ENCODE results near the gene RAB1A. TPM values are rescaled to one million over a fixed set of nuclear protein-coding genes. Genes with fewer than 3 reads are reported as not detected.
A peak's percentile ranks its signal among the peaks of the same experiment; 100 is the strongest.

RAB1A gene
- total and polyA plus RNA-seq, 2 of the 13 experiments (the other 11 are each of a cell fraction or from before 2014, with no cell fraction given), result 206 to 226 TPM

GRCh38 chr2:65056215-65057053, 73.5 kb downstream of the RAB1A start, which contains the start of gene CEP68 (continued):
- TF ChIP-seq ZNF784 (CRISPR knock-in tag; IDR thresholded peaks at IDR 0.05; ENCODE audit: borderline replicate concordance) (peak; percentile 100), ZNF766 (CRISPR knock-in tag; IDR thresholded peaks at IDR 0.05; ENCODE audit: borderline replicate concordance) (peak; percentile 75; the same call in 1 of the 2 replicates), ZNF34 (CRISPR knock-in tag; IDR thresholded peaks at IDR 0.05; ENCODE audit: borderline replicate concordance) (peak; percentile 84; the same call in 1 of the 2 replicates), MYNN (CRISPR knock-in tag; IDR thresholded peaks at IDR 0.05; ENCODE audit: low read depth) (no peak; the same call in 1 of the 2 replicates), BHLHE40 (IDR thresholded peaks at IDR 0.05; ENCODE audit: low read length) (no peak), KIAA2018 (CRISPR knock-in tag; IDR thresholded peaks at IDR 0.05; ENCODE audit: borderline replicate concordance) (no peak; the same call in 1 of the 2 replicates), MTERF4 (CRISPR knock-in tag; IDR thresholded peaks at IDR 0.05) (peak; percentile 54; the same call in 1 of the 2 replicates), IRF1 (CRISPR knock-in tag; IDR thresholded peaks at IDR 0.05; ENCODE audit: low read depth) (no peak), ZFP36L1 (CRISPR knock-in tag; IDR thresholded peaks at IDR 0.05) (0 out of 2 replicates have a peak, but pooled peaks have one; percentile 59), ZNF232 (CRISPR knock-in tag; IDR thresholded peaks at IDR 0.05; ENCODE audit: borderline replicate concordance) (no peak), TERF1 (CRISPR knock-in tag; IDR thresholded peaks at IDR 0.05) (peak; percentile 87; the same call in 1 of the 2 replicates), ARNT (IDR thresholded peaks at IDR 0.05) (no peak), KDM5A (IDR thresholded peaks at IDR 0.05; ENCODE audit: borderline replicate concordance, low read length) (0 out of 2 replicates have a peak, but pooled peaks have one; percentile 4), REPIN1 (CRISPR knock-in tag; IDR thresholded peaks at IDR 0.05; ENCODE audit: borderline replicate concordance, low read depth) (peak; percentile 81; the same call in 1 of the 2 replicates)
